Spleen (tissue), 11 donors: ENCODE results near the gene SAMD8. TPM values are rescaled to one million over a fixed set of nuclear protein-coding genes. Genes with fewer than 3 reads are reported as not detected.
"Not testable (repeated sequence)": the region's sequence is repeated elsewhere in the genome, so short reads cannot be mapped to it uniquely, and the experiment has no call there.

Experiments
- DNase-seq: peaks from one replicate; pipeline ENCODE4 v3.0.0-alpha.2; 2020
- H3K27ac ChIP-seq, 8 donors: fragments of 200-600 bp; sonication (generic) in 7 of 8; 1 replicate in 4 of 8; 2 replicates in 4 of 8; pipeline versions ENCODE4 v1.5.0 to v1.8.0; 2016 to 2021; ENCODE audit warnings: inconsistent platforms in 4 of 8, mild to moderate bottlenecking in 4 of 8, moderate library complexity in 1 of 8
- H3K27me3 ChIP-seq, 7 donors: fragments of 200-600 bp; sonication (generic) in 6 of 7; replicated peaks in 1 of 7; 1 replicate in 4 of 7; 2 replicates in 3 of 7; pipeline versions ENCODE4 v1.5.0 to v1.8.0; 2016 to 2021; ENCODE audit warnings: inconsistent platforms in 3 of 7, mild to moderate bottlenecking in 1 of 7
- H3K36me3 ChIP-seq, 6 donors: fragments of 200-600 bp; sonication (generic) in 5 of 6; 1 replicate in 4 of 6; 2 replicates in 2 of 6; pipeline versions ENCODE4 v1.5.0 to v1.8.0; 2016 to 2021; ENCODE audit warnings: inconsistent platforms in 2 of 6
- H3K4me1 ChIP-seq, 6 donors: fragments of 200-600 bp; sonication (generic) in 5 of 6; 1 replicate in 3 of 6; 2 replicates in 3 of 6; pipeline versions ENCODE4 v1.5.0 to v1.8.0; 2016 to 2021; ENCODE audit warnings: inconsistent platforms in 3 of 6
- H3K4me3 ChIP-seq, 8 donors: fragments of 200-600 bp; sonication (generic) in 7 of 8; 1 replicate in 4 of 8; 2 replicates in 4 of 8; pipeline versions ENCODE4 v1.5.0 to v1.8.0; 2016 to 2021; ENCODE audit warnings: inconsistent platforms in 4 of 8, mild to moderate bottlenecking in 4 of 8, moderate library complexity in 2 of 8
- H3K9me3 ChIP-seq, 8 donors: fragments of 200-600 bp; sonication (generic) in 7 of 8; 1 replicate in 4 of 8; 2 replicates in 4 of 8; pipeline versions ENCODE4 v1.5.0 to v1.8.0; 2016 to 2021; ENCODE audit warnings: inconsistent platforms in 4 of 8
- CTCF ChIP-seq, 11 experiments: fragments of 200-600 bp in 7 of 11; fragments of 450-650 bp in 4 of 11; sonication (generic) in 4 of 11; IDR thresholded peaks in 8 of 11; conservative IDR thresholded peaks in 3 of 11; 1 replicate in 7 of 11; 2 replicates in 4 of 11; pipeline versions ENCODE4 v1.4.0 to v1.8.0; 2016 to 2021; ENCODE audit warnings: antibody characterized with exemption in 11 of 11, inconsistent platforms in 4 of 11, mild to moderate bottlenecking in 1 of 11
- POLR2A ChIP-seq, 3 donors: fragments of 450-650 bp; IDR thresholded peaks; one replicate each; pipeline ENCODE4 v1.5.1; 2017; ENCODE audit warnings: antibody characterized with exemption in 3 of 3, mild to moderate bottlenecking in 1 of 3
- POLR2AphosphoS5 ChIP-seq, 3 donors: sonication (generic); formaldehyde crosslinking; IDR thresholded peaks; one replicate each; pipeline ENCODE4 v1.5.1; 2017; ENCODE audit warnings: antibody characterized with exemption in 3 of 3
- WGBS, 5 donors: extraction: QIAGEN DNeasy Blood & Tissue Kit in 3 of 5; methylation state at CpG; one replicate each; pipeline versions ENCODE4 v1.1.5 to v1.1.7; 2013 to 2018; 5-methylcytosine and 5-hydroxymethylcytosine counted together
- intact Hi-C: fragments of 100-400 bp; cut with DNase I; formaldehyde crosslinking; loops from one replicate; pipeline ENCODE4 v1.15.0; 2023; ENCODE audit warnings: low total_unique reads
- polyA plus RNA-seq, 3 donors: library from polyadenylated mRNA; stranded (reverse); fragments of 200-250 nt; gene quantifications; one replicate each; pipeline ENCODE4 v1.2.1, GENCODE V29; 2013
- total RNA-seq, 7 donors: library from RNA; depleted of rRNA in 3 of 7; stranded (reverse); fragments of >200 nt in 3 of 7; fragmentation: NEBNext Ultra II Directional in 4 of 7; extraction: Animal tissue kit (Norgen Biotek cat#: 25700) in 4 of 7; gene quantifications; one replicate each; pipeline versions ENCODE4 v1.1.0 to v1.2.1, GENCODE V29; 2016 to 2021
- donor health status: healthy with polysubstance abuse.
- donor health status: DM: no; HTN: no; CAD: no; lungs with moderate emphysema.
- donor health status: DM: no; HTN: no; CAD: no.
- donor health status: Bipolar disorder and iron deficiency.
- donor health status: healthy.
- donor health status: DM: no; HTN: no; CAD: no.
- donor health status: DM: yes; HTN: yes; CAD: no.

Gene SAMD8
- total and polyA plus RNA-seq, 10 donors = 4.1 to 35.1 (median 25.2) TPM

- TF ChIP-seq POLR2A (IDR thresholded peaks at IDR 0.05) (no peak), CTCF (IDR thresholded peaks at IDR 0.05 in 8 of 11, conservative IDR thresholded peaks at IDR 0.05 in 3 of 11) (no peak), POLR2AphosphoS5 (IDR thresholded peaks at IDR 0.05) (no peak)
- no peaks in the 10 kb centered on the region for H3K27me3 ChIP-seq
- no peak overlapping the region for H3K27ac ChIP-seq
- DNase-seq = no peak
- no peaks in the 10 kb centered on the region for H3K9me3 ChIP-seq
- 86 to 100% (median 90%) methylated on average over 3 to 4 of the region's 4 CpGs for WGBS, 5 donors
- intact Hi-C loops = no loop called here
- no peak overlapping the region for H3K4me3 ChIP-seq
- H3K36me3 ChIP-seq = peaks cover 0 to 37% (median 10%) of the 10 kb centered on the region in 6 donors
- H3K4me1 ChIP-seq = peaks cover 8 to 97% (median 38%) of the 10 kb centered on the region in 6 donors
Observed at GRCh38 chr10:75123088-75123682, 11.7 kb downstream of the SAMD8 start.

GRCh38 chr10:75126277-75126676, 14.8 kb downstream of the SAMD8 start:
- H3K9me3 ChIP-seq = no peaks in the 10 kb centered on the region
- intact Hi-C loops = no loop called here
- H3K4me1 ChIP-seq = peaks cover 5 to 97% (median 35%) of the 10 kb centered on the region in 6 donors
- H3K27ac ChIP-seq = no peak overlapping the region
- DNase-seq = no peak
- peaks cover 0 to 44% (median 10%) of the 10 kb centered on the region in 6 donors for H3K36me3 ChIP-seq
- no peaks in the 10 kb centered on the region for H3K27me3 ChIP-seq
- H3K4me3 ChIP-seq = no peak overlapping the region
- no peak for TF ChIP-seq POLR2A (IDR thresholded peaks at IDR 0.05)
- no peak for TF ChIP-seq CTCF (IDR thresholded peaks at IDR 0.05 in 8 of 11, conservative IDR thresholded peaks at IDR 0.05 in 3 of 11)
- no peak for TF ChIP-seq POLR2AphosphoS5 (IDR thresholded peaks at IDR 0.05)
- WGBS, 5 donors = 92 to 100% (median 98%) methylated on average over 2 of the region's 2 CpGs

GRCh38 chr10:75127471-75127870, 16.0 kb downstream of the SAMD8 start:
- H3K4me1 ChIP-seq = peaks cover 8 to 96% (median 32%) of the 10 kb centered on the region in 6 donors
- 18 to 29% (median 23%) methylated on average over 2 of the region's 2 CpGs for WGBS, 5 donors
- peaks cover 0 to 44% (median 10%) of the 10 kb centered on the region in 6 donors for H3K36me3 ChIP-seq
- H3K9me3 ChIP-seq = no peaks in the 10 kb centered on the region
- H3K27me3 ChIP-seq = no peaks in the 10 kb centered on the region
- H3K4me3 ChIP-seq = no peak overlapping the region
- no peak for TF ChIP-seq POLR2A (IDR thresholded peaks at IDR 0.05)
- TF ChIP-seq CTCF (IDR thresholded peaks at IDR 0.05 in 8 of 11, conservative IDR thresholded peaks at IDR 0.05 in 3 of 11) = no peak
- TF ChIP-seq POLR2AphosphoS5 (IDR thresholded peaks at IDR 0.05) = no peak
- peak overlapping the region in 4 of 8 donors; percentile 5 to 58 (median 42) for H3K27ac ChIP-seq
- intact Hi-C loops = no loop called here
- DNase-seq = no peak

- H3K27me3 ChIP-seq = not testable (repeated sequence)
- 67 to 81% (median 79%) methylated on average over 1 of the region's 1 CpG for WGBS, 5 donors
Observed at GRCh38 chr10:75128985-75129384, 17.5 kb downstream of the SAMD8 start.

More at GRCh38 chr10:75128985-75129384, 17.5 kb downstream of the SAMD8 start:
- Histone ChIP-seq H3K27ac (peak overlapping the region in 4 of 8 donors; percentile 31 to 77 (median 47)), H3K36me3 (peaks cover 0 to 34% (median 4%) of the 10 kb centered on the region in 6 donors), H3K4me1 (peaks cover 8 to 90% (median 29%) of the 10 kb centered on the region in 6 donors)
- H3K9me3 ChIP-seq, DNase-seq, H3K4me3 ChIP-seq, intact Hi-C loops: not testable (repeated sequence)
